ENCODE results near the gene MYOCOS. TPM values are rescaled to one million over a fixed set of nuclear protein-coding genes. Genes with fewer than 3 reads are reported as not detected.

The MYOCOS gene
- total RNA-seq, 1 experiment from 2014 or later, result not detected

GRCh38 chr1:171637928-171638576 is 16.0 kb downstream of the MYOCOS start:
- no peaks in the 10 kb centered on the region for H3K36me3 ChIP-seq (ENCODE audit: control insufficient read depth, insufficient read depth, low read length)
- DNase-seq (ENCODE audit: low read depth, low spot score), result no peak
- TF ChIP-seq TCF7L2 (IDR thresholded peaks at IDR 0.05; ENCODE audit: low read depth, low read length) (no peak), CTCF (IDR thresholded peaks at IDR 0.05) (no peak), POLR2AphosphoS5 (IDR thresholded peaks at IDR 0.05; ENCODE audit: low read depth, low read length) (no peak), SIN3A (IDR thresholded peaks at IDR 0.05; ENCODE audit: borderline replicate concordance, insufficient read depth, low read depth, low read length) (no peak)
- TF ChIP-seq, protein P1, sequence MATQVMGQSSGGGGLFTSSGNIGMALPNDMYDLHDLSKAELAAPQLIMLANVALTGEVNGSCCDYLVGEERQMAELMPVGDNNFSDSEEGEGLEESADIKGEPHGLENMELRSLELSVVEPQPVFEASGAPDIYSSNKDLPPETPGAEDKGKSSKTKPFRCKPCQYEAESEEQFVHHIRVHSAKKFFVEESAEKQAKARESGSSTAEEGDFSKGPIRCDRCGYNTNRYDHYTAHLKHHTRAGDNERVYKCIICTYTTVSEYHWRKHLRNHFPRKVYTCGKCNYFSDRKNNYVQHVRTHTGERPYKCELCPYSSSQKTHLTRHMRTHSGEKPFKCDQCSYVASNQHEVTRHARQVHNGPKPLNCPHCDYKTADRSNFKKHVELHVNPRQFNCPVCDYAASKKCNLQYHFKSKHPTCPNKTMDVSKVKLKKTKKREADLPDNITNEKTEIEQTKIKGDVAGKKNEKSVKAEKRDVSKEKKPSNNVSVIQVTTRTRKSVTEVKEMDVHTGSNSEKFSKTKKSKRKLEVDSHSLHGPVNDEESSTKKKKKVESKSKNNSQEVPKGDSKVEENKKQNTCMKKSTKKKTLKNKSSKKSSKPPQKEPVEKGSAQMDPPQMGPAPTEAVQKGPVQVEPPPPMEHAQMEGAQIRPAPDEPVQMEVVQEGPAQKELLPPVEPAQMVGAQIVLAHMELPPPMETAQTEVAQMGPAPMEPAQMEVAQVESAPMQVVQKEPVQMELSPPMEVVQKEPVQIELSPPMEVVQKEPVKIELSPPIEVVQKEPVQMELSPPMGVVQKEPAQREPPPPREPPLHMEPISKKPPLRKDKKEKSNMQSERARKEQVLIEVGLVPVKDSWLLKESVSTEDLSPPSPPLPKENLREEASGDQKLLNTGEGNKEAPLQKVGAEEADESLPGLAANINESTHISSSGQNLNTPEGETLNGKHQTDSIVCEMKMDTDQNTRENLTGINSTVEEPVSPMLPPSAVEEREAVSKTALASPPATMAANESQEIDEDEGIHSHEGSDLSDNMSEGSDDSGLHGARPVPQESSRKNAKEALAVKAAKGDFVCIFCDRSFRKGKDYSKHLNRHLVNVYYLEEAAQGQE (IDR thresholded peaks at IDR 0.05; ENCODE audit: insufficient read depth in 1 of 2, low read depth in 2 of 2, low read length in 1 of 2), result no peak
- H3K4me1 ChIP-seq (ENCODE audit: control insufficient read depth, insufficient read depth, low read length), result no peaks in the 10 kb centered on the region
- in situ Hi-C loops (cut with HindIII; ENCODE audit: low pct_unique_long_range_greater_than_20kb, low sequenced_read_pairs) (no loop called here), intact Hi-C loops (cut with micrococcal nuclease; ENCODE audit: unreplicated experiment) (no loop called here)
- no peak overlapping the region for H3K27ac ChIP-seq (ENCODE audit: low read length)
- no peak overlapping the region for H3K4me3 ChIP-seq (ENCODE audit: low read depth in 2 of 2, low read length in 2 of 2)
- CTCF ChIA-PET, result no interaction called here
- H3K9me3 ChIP-seq (ENCODE audit: control insufficient read depth, insufficient read depth, low read depth, low read length), result no peaks in the 10 kb centered on the region
- POLR2A ChIA-PET, result no interaction called here
- no TSS peak for BruUV-seq (replicated peaks)
- no peak for ATAC-seq
- no peaks in the 10 kb centered on the region for H3K27me3 ChIP-seq (ENCODE audit: control insufficient read depth, insufficient read depth, low read length)

DNA sequence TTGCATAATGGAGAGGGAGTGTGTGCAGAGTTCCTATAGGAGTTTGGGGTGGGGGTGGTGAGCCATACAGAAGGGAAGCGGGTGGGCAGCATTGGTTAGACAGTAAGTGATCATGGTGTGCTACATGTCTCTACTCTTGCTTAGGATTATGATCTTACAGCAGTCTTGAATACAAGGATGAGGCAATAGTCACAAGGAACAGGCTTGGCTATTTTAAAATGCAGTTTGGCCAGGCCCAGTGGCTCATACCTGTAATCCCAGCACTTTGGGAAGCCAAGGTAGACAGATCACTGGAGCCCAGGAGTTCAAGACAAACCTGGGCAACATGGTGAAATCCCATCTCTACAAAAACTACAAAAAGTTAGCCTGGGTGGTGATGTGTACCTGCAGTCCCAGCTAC is 18.2 kb downstream of the MYOCOS start:
- ChIA-PET POLR2A (interaction anchor here (0.7 kb wide), 1 partner anchor 28 kb away, joined by 3 read pairs; no protein-coding TSS in a partner anchor), CTCF (interaction anchor here (0.6 kb wide), 3 partner anchors 10 to 43 kb away, joined by 3 to 6 read pairs (median 3); no protein-coding TSS in a partner anchor)
- H3K9me3 ChIP-seq (ENCODE audit: control insufficient read depth, insufficient read depth, low read depth, low read length), result no peaks in the 10 kb centered on the region
- H3K36me3 ChIP-seq (ENCODE audit: control insufficient read depth, insufficient read depth, low read length), result no peaks in the 10 kb centered on the region
- no peak overlapping the region for H3K27ac ChIP-seq (ENCODE audit: low read length)
- no peak for TF ChIP-seq SIN3A (IDR thresholded peaks at IDR 0.05; ENCODE audit: borderline replicate concordance, insufficient read depth, low read depth, low read length)
- TF ChIP-seq, protein P1 (IDR thresholded peaks at IDR 0.05; ENCODE audit: insufficient read depth in 1 of 2, low read depth in 2 of 2, low read length in 1 of 2), result no peak
- no peak for TF ChIP-seq CTCF (IDR thresholded peaks at IDR 0.05)
- TF ChIP-seq TCF7L2 (IDR thresholded peaks at IDR 0.05; ENCODE audit: low read depth, low read length), result no peak
- no peak for TF ChIP-seq POLR2AphosphoS5 (IDR thresholded peaks at IDR 0.05; ENCODE audit: low read depth, low read length)
- intact Hi-C loops (cut with micrococcal nuclease; ENCODE audit: unreplicated experiment), result loop anchor here (10.0 kb wide), 1 partner anchor 135 kb away; no protein-coding TSS in a partner anchor
- H3K4me3 ChIP-seq (ENCODE audit: low read depth in 2 of 2, low read length in 2 of 2), result no peak overlapping the region
- DNase-seq (ENCODE audit: low read depth, low spot score) (no peak), ATAC-seq (no peak)
- in situ Hi-C loops (cut with HindIII; ENCODE audit: low pct_unique_long_range_greater_than_20kb, low sequenced_read_pairs), result no loop called here
- 0 out of 2 replicates have a peak, but pooled peaks cover 2% of the 10 kb centered on the region for H3K4me1 ChIP-seq (ENCODE audit: control insufficient read depth, insufficient read depth, low read length)
- H3K27me3 ChIP-seq (ENCODE audit: control insufficient read depth, insufficient read depth, low read length), result no peaks in the 10 kb centered on the region
- BruUV-seq (replicated peaks), result no TSS peak

Measured in Panc1 (cell line).